MM.1S (cell line): ENCODE results near the gene PRKG1.

Experiments used
- EZH2 ChIP-seq: fragments of 300-600 bp; sonication (generic); optimal IDR thresholded peaks from 2 replicates; pipeline ENCODE3; 2017; ENCODE audit warnings: low read depth, mild to moderate bottlenecking, antibody characterized with exemption, low read length, mixed read lengths
- EZH2phosphoT487 ChIP-seq: fragments of 300-600 bp; sonication (generic); IDR thresholded peaks from 2 replicates; pipeline ENCODE4 v1.6.1; 2018; ENCODE audit warnings: antibody characterized with exemption, low read length
- TF ChIP-seq, protein P1 (sequence below): fragments of 300-600 bp; sonication (generic); IDR thresholded peaks from 2 replicates; pipeline ENCODE4 v1.5.1; 2016; ENCODE audit warnings: antibody characterized with exemption, low read length, mixed read lengths

DNA sequence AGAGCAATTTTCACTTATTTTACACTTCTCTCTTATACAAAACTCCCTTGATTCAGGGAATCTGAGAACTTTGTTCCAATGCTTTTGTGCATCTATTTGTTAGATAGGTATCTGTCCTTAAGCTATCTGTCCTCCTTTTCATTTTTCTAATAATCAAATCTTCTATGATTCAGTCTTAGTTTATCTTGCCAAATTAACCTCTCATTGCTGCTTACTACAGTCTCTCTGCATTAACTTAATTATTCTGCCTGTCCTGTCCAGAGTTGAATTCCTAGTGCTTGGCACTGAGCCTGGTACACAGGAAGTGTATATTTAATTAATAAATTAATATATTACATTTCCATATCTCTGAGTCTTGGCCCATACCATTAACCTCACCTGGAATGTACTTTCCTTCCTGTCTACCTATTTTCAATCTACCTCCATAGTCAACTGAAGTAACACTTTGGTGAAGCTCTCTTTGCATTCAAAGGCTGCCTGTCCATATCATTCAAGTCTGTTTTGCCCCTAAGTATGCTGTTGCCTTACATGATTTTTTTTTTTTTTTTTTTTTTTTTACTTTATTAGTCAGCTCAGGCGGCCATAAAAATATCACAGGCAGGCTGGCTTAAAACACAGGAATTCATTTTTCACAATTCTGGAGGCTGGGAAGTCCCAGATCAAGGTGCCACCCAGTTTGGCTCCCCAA is 691.1 kb downstream of the PRKG1 start:
- TF ChIP-seq, protein P1, sequence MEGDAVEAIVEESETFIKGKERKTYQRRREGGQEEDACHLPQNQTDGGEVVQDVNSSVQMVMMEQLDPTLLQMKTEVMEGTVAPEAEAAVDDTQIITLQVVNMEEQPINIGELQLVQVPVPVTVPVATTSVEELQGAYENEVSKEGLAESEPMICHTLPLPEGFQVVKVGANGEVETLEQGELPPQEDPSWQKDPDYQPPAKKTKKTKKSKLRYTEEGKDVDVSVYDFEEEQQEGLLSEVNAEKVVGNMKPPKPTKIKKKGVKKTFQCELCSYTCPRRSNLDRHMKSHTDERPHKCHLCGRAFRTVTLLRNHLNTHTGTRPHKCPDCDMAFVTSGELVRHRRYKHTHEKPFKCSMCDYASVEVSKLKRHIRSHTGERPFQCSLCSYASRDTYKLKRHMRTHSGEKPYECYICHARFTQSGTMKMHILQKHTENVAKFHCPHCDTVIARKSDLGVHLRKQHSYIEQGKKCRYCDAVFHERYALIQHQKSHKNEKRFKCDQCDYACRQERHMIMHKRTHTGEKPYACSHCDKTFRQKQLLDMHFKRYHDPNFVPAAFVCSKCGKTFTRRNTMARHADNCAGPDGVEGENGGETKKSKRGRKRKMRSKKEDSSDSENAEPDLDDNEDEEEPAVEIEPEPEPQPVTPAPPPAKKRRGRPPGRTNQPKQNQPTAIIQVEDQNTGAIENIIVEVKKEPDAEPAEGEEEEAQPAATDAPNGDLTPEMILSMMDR, result no peak
- no peak for TF ChIP-seq EZH2phosphoT487
- TF ChIP-seq EZH2, result no peak
